Naive thymus-derived CD8-positive, alpha-beta T cell (primary cell): Measurements from ENCODE around the gene RAD51B. TPM values are rescaled to one million over a fixed set of nuclear protein-coding genes. Genes with fewer than 3 reads are reported as not detected.

ENCODE experiments used
- ATAC-seq, 2 donors: fragments of 150-1000 bp; cut with Tn5 transposase in 1 of 2; sonication (Bioruptor Pico), chemical (Tn5 transposase) in 1 of 2; 1 replicate in 1 of 2; 2 replicates in 1 of 2; pipeline ENCODE4 v1.10.0; 2021; ENCODE audit warnings: mild to moderate bottlenecking in 2 of 2, moderate library complexity in 2 of 2
- POLR2A ChIA-PET: fragments of 350-600 bp; sonication (Branson Sonifier 250); formaldehyde crosslinking; loops from one replicate; lab custom pipeline; 2021; ENCODE audit warnings: antibody characterized with exemption; lab: Charles Lee
- DNase-seq, 10 donors: peaks; one replicate each; pipeline versions ENCODE4 v3.0.0 to v3.0.0-alpha.2; 2020 to 2022
- H3K27ac Mint-ChIP-seq, 10 donors: one replicate each; pipeline ENCODE4 v1.8.0; 2020 to 2022; ENCODE audit warnings: mild to moderate bottlenecking in 10 of 10, mixed read lengths in 10 of 10, moderate library complexity in 4 of 10, inconsistent platforms in 1 of 10
- H3K27me3 Mint-ChIP-seq, 5 donors: one replicate each; pipeline ENCODE4 v1.8.0; 2021 to 2022; ENCODE audit warnings: mixed read lengths in 5 of 5
- H3K36me3 Mint-ChIP-seq, 3 donors: one replicate each; pipeline ENCODE4 v1.8.0; 2020 to 2022; ENCODE audit warnings: mixed read lengths in 3 of 3, mild to moderate bottlenecking in 2 of 3, inconsistent platforms in 1 of 3
- H3K4me1 Mint-ChIP-seq, 4 donors: one replicate each; pipeline ENCODE4 v1.8.0; 2021 to 2022; ENCODE audit warnings: mixed read lengths in 4 of 4
- H3K4me3 Mint-ChIP-seq, 10 donors: one replicate each; pipeline ENCODE4 v1.8.0; 2020 to 2022; ENCODE audit warnings: mild to moderate bottlenecking in 10 of 10, mixed read lengths in 10 of 10, moderate library complexity in 6 of 10, inconsistent platforms in 1 of 10
- H3K9me3 Mint-ChIP-seq, 9 donors: one replicate each; pipeline ENCODE4 v1.8.0; 2020 to 2022; ENCODE audit warnings: mixed read lengths in 9 of 9, mild to moderate bottlenecking in 3 of 9, inconsistent platforms in 1 of 9, moderate library complexity in 1 of 9
- polyA plus RNA-seq, 3 donors: library from polyadenylated mRNA; unstranded; fragments of 300-500 nt; fragmentation: Illumina TruSeq; gene quantifications; one replicate each; pipeline ENCODE4 v1.2.3, GENCODE V29; 2021
- total RNA-seq, 8 experiments: library from RNA in 2 of 8; stranded (reverse) in 2 of 8; gene quantifications; one replicate each; pipeline ENCODE4 v1.2.3 and lab custom pipeline; 2021 to 2026

The RAD51B gene
- total and polyA plus RNA-seq, 5 experiments from 2014 or later: 15.1 to 30.0 (median 26.4) TPM

DNA sequence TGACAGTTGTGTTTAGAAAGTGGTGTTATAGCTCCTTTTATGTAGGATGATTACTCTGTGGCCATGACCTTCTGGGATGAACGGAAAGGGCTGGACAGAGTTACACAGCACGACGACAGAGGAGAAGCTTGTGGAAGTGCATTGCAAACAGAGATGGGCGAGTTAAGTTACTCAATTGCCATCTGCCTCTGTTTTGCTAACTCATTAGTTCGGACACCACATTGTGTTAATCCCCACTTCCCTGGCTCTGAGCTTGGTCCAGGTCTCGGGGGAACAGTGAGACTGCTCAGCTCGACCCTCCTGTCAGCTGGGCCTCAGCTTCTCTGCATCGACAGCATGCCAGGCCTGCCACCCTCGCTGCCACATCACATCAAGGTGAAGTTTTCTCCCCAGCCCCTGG, 565.3 kb downstream of the RAD51B start:
- H3K9me3 Mint-ChIP-seq: no peaks in the 10 kb centered on the region
- H3K27me3 Mint-ChIP-seq: no peaks in the 10 kb centered on the region
- no peak for ATAC-seq
- peaks cover 0 to 4% (median 2%) of the 10 kb centered on the region in 3 donors for H3K36me3 Mint-ChIP-seq
- no peak for DNase-seq
- H3K4me1 Mint-ChIP-seq: peaks cover 7 to 37% (median 22%) of the 10 kb centered on the region in 4 donors
- no peak overlapping the region for H3K4me3 Mint-ChIP-seq
- POLR2A ChIA-PET: interaction anchor here (1.7 kb wide), 1 partner anchor 10 kb away, joined by 10 read pairs; no protein-coding TSS in a partner anchor
- peak overlapping the region in 3 of 10 donors; percentile 32 to 60 (median 40) for H3K27ac Mint-ChIP-seq

DNA sequence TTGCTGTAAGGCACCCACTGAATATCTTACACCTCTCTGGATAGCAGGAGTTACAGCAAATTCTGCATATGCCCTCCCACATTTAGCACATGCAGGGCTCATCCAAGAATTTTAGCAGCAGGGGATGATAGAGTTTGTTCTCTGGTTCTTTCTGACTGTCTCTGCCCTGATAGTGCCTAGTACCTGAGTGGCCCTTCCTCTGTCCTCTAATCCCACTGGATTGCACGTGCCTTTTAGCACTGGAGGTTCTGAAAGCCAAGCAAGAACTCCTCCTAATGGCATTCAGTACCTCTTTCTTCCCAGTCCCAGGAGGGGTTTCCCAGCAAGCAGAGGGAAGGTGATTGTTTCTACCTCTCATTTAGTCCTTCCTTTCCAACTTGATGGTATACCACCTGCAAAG, 566.9 kb downstream of the RAD51B start:
- Mint-ChIP-seq H3K4me1 (peaks cover 5 to 26% (median 17%) of the 10 kb centered on the region in 4 donors), H3K9me3 (peaks cover 0 to 3% (median 0%) of the 10 kb centered on the region in 9 donors), H3K27ac (peak overlapping the region in 1 of 10 donors; percentile 13), H3K27me3 (no peaks in the 10 kb centered on the region), H3K4me3 (no peak overlapping the region), H3K36me3 (peaks cover 2 to 5% (median 4%) of the 10 kb centered on the region in 3 donors)
- DNase-seq (no peak), ATAC-seq (no peak)
- POLR2A ChIA-PET: interaction anchor here (0.9 kb wide), 1 partner anchor 403 kb away, joined by 3 read pairs; no protein-coding TSS in a partner anchor

DNA sequence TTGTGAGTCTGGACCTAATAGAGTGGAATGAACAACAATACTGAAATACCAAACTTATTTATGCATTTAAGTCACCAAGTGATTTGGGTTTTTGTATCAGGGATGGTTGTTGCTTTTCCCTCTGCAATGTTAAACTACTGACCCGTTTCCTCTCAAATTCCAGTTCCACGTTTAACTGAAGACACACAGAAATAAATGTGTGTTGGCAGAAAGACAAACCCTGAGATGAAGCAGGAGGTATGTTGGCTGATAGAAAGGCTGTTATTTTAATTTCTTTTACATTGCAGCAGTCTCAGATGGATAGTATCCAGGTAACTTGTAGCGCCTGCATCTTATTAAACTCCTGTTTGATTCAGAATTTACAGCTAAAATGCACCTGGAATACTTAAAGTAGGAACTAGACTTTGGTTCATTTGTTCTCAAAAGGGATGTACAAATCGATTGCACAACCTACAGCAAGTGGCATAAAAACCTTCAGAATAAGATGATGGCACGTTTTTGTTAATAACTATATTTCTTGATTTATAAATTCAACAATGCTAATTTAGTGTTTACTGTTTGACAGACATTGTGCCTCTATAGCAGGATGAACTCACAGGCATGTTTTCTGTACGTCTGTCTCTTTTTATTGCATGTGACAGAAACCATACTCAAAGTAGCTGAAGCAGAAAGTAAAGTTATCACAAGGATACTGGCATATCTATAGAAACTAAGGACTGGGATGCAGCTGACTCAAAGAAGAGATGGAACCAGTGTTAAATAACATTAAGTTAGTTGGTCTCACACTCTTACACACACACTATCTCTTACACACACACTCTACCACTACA, 567.6 kb downstream of the RAD51B start:
- DNase-seq (no peak), ATAC-seq (no peak)
- no peak overlapping the region for H3K4me3 Mint-ChIP-seq
- H3K27me3 Mint-ChIP-seq: no peaks in the 10 kb centered on the region
- POLR2A ChIA-PET: no interaction called here
- H3K4me1 Mint-ChIP-seq: peaks cover 5 to 26% (median 17%) of the 10 kb centered on the region in 4 donors
- peaks cover 0 to 3% (median 0%) of the 10 kb centered on the region in 9 donors for H3K9me3 Mint-ChIP-seq
- H3K27ac Mint-ChIP-seq: peak overlapping the region in 1 of 10 donors; percentile 19
- H3K36me3 Mint-ChIP-seq: peaks cover 0 to 5% (median 2%) of the 10 kb centered on the region in 3 donors

- Mint-ChIP-seq H3K4me3 (no peak overlapping the region), H3K9me3 (peaks cover 0 to 3% (median 0%) of the 10 kb centered on the region in 9 donors), H3K36me3 (peaks cover 0 to 5% (median 2%) of the 10 kb centered on the region in 3 donors), H3K4me1 (peaks cover 9 to 36% (median 14%) of the 10 kb centered on the region in 4 donors), H3K27ac (no peak overlapping the region), H3K27me3 (no peaks in the 10 kb centered on the region)
- no peak for ATAC-seq
- POLR2A ChIA-PET: no interaction called here
- DNase-seq: no peak
Measured at GRCh38 chr14:68389943-68390342, 570.4 kb downstream of the RAD51B start.

DNA sequence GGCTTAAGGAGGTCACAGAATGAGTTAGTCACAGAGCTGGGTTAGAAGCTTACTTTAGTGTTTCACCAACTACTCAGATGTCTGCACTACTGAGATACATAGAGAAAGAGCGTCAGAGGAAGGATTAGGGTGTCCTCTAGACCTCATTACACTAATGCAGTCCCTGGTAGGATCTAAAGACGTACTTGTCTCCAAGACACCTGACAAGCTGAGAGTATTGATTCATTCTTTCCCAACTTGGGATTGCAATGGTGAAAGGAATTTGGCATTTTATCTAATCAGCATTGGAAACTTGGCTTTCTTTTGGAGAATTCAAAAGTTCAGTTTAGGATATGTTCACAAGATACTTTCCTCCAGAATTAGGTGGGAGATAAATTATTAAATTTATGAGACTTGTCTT, 571.2 kb downstream of the RAD51B start:
- POLR2A ChIA-PET: interaction anchor here (1.3 kb wide), 1 partner anchor 10 kb away, joined by 4 read pairs; no protein-coding TSS in a partner anchor
- no peaks in the 10 kb centered on the region for H3K27me3 Mint-ChIP-seq
- ATAC-seq: no peak
- H3K9me3 Mint-ChIP-seq: peaks cover 0 to 3% (median 0%) of the 10 kb centered on the region in 9 donors
- DNase-seq: no peak
- no peak overlapping the region for H3K4me3 Mint-ChIP-seq
- H3K27ac Mint-ChIP-seq: no peak overlapping the region
- peaks cover 9 to 39% (median 18%) of the 10 kb centered on the region in 4 donors for H3K4me1 Mint-ChIP-seq
- peaks cover 0 to 5% (median 2%) of the 10 kb centered on the region in 3 donors for H3K36me3 Mint-ChIP-seq

DNA sequence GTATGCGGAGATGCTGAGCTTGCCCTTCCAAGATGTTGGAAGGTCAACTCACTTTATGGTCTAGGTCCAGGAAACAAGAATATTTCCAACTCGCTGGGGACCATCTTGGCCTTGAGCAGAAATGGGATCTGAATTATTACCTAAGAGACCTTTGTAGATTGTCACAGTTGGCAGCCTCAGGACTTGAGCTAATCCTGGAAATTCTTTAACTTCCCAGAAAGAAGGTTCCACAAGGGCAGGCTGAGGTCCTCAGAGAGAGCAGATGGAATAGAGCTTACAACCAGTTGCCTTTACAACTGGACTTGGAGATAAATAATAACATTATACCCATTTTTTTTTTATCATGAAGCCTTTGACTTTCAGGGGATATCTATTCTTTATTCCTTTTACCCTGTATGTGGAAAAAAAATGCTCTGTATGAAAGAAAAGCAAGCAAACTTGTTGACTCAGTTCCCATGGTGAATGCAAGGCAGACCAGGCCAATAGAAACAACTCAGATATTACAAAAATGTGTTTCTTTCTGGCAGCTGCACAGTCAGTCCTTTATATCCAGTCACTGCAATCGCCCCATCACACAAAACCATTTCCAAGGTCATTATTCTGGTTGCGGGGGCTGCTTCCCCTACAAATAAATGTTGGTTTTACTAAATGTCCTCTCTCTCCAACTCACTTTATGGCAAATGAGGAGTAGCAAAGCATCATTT, 571.9 kb downstream of the RAD51B start:
- H3K4me1 Mint-ChIP-seq: peaks cover 7 to 42% (median 15%) of the 10 kb centered on the region in 4 donors
- DNase-seq (no peak), ATAC-seq (no peak)
- peak overlapping the region in 1 of 10 donors; percentile 9 for H3K27ac Mint-ChIP-seq
- H3K27me3 Mint-ChIP-seq: no peaks in the 10 kb centered on the region
- peaks cover 0 to 5% (median 2%) of the 10 kb centered on the region in 3 donors for H3K36me3 Mint-ChIP-seq
- peaks cover 0 to 3% (median 0%) of the 10 kb centered on the region in 9 donors for H3K9me3 Mint-ChIP-seq
- H3K4me3 Mint-ChIP-seq: no peak overlapping the region
- POLR2A ChIA-PET: interaction anchor here (1.3 kb wide), 1 partner anchor 10 kb away, joined by 4 read pairs; no protein-coding TSS in a partner anchor

- Mint-ChIP-seq H3K9me3 (peaks cover 0 to 3% (median 0%) of the 10 kb centered on the region in 9 donors), H3K4me1 (peaks cover 1 to 39% (median 10%) of the 10 kb centered on the region in 4 donors), H3K27ac (peak overlapping the region in 5 of 10 donors; percentile 3 to 53 (median 22)), H3K36me3 (peaks cover 0 to 5% (median 2%) of the 10 kb centered on the region in 3 donors), H3K27me3 (no peaks in the 10 kb centered on the region), H3K4me3 (no peak overlapping the region)
- ATAC-seq: no peak
- POLR2A ChIA-PET: interaction anchor here (0.8 to 1.2 kb wide), 3 partner anchors 12 to 293 kb away, joined by 3 read pairs; no protein-coding TSS in a partner anchor
- no peak for DNase-seq
Measured at GRCh38 chr14:68392393-68393141, 573.0 kb downstream of the RAD51B start.

- Mint-ChIP-seq H3K36me3 (peaks cover 0 to 5% (median 2%) of the 10 kb centered on the region in 3 donors), H3K4me3 (no peak overlapping the region), H3K27ac (peak overlapping the region in 3 of 10 donors; percentile 20 to 44 (median 24)), H3K27me3 (no peaks in the 10 kb centered on the region), H3K9me3 (peaks cover 0 to 3% (median 0%) of the 10 kb centered on the region in 9 donors), H3K4me1 (peaks cover 0 to 45% (median 11%) of the 10 kb centered on the region in 4 donors)
- no peak for DNase-seq
- POLR2A ChIA-PET: interaction anchor here (0.8 to 1.2 kb wide), 3 partner anchors 12 to 293 kb away, joined by 3 read pairs; no protein-coding TSS in a partner anchor
- no peak for ATAC-seq
Measured at GRCh38 chr14:68393259-68393658, 573.7 kb downstream of the RAD51B start.

GRCh38 chr14:68394118-68394763, 574.7 kb downstream of the RAD51B start:
- POLR2A ChIA-PET: no interaction called here
- peaks cover 0 to 3% (median 0%) of the 10 kb centered on the region in 9 donors for H3K9me3 Mint-ChIP-seq

GRCh38 chr14:68394764-68395143, 575.2 kb downstream of the RAD51B start:
- no peak for ATAC-seq
- Mint-ChIP-seq H3K36me3 (peaks cover 0 to 5% (median 0%) of the 10 kb centered on the region in 3 donors), H3K4me1 (peaks cover 0 to 55% (median 15%) of the 10 kb centered on the region in 4 donors), H3K4me3 (no peak overlapping the region), H3K9me3 (peaks cover 0 to 3% (median 0%) of the 10 kb centered on the region in 9 donors), H3K27ac (peak overlapping the region in 2 of 10 donors; percentile 2 to 48), H3K27me3 (no peaks in the 10 kb centered on the region)
- POLR2A ChIA-PET: no interaction called here
- no peak for DNase-seq

More at GRCh38 chr14:68394118-68394763, 574.7 kb downstream of the RAD51B start:
- Mint-ChIP-seq H3K36me3 (peaks cover 0 to 5% (median 0%) of the 10 kb centered on the region in 3 donors), H3K27me3 (no peaks in the 10 kb centered on the region), H3K27ac (peak overlapping the region in 2 of 10 donors; percentile 2 to 20), H3K4me1 (peaks cover 0 to 52% (median 15%) of the 10 kb centered on the region in 4 donors), H3K4me3 (no peak overlapping the region)
- ATAC-seq (no peak), DNase-seq (no peak)

GRCh38 chr14:68395604-68396003, 576.0 kb downstream of the RAD51B start:
- peak overlapping the region in 2 of 10 donors; percentile 22 to 43 for H3K27ac Mint-ChIP-seq
- DNase-seq (no peak), ATAC-seq (no peak)
- peaks cover 0 to 3% (median 0%) of the 10 kb centered on the region in 9 donors for H3K9me3 Mint-ChIP-seq
- no peak overlapping the region for H3K4me3 Mint-ChIP-seq
- peaks cover 0 to 5% (median 0%) of the 10 kb centered on the region in 3 donors for H3K36me3 Mint-ChIP-seq
- POLR2A ChIA-PET: no interaction called here
- no peaks in the 10 kb centered on the region for H3K27me3 Mint-ChIP-seq
- H3K4me1 Mint-ChIP-seq: peaks cover 7 to 64% (median 21%) of the 10 kb centered on the region in 4 donors
